SIG-M5 treated with dmso at 0.1 percent for 504 hours (cell line): ENCODE measurements around the gene KCNQ5.

Experiments
- DNase-seq: peaks from one replicate; lab custom pipeline; 2025; ENCODE audit not compliant: unreplicated experiment; lab: John Stamatoyannopoulos, UW

The KCNQ5 gene

DNA sequence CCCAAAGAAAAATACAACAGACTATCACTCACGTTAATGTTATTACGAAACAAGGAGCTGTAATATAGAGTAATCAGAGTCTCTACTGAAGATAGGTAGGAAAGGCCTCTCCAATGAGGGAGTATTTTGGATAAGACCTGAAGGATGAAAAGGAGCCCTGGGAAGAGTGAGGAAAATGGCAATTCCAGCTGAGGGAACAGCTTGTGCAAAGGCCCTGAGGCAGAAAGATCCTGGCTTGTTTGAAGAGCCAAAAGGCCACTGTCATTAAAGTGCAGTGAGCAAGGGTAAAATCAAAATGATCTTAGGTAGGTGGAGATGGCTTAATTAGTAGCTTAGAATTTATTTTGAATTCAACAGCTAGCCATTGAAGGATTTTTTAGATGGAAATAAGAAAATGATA lies 464.9 kb downstream of the KCNQ5 start:
- no peak for DNase-seq

DNA sequence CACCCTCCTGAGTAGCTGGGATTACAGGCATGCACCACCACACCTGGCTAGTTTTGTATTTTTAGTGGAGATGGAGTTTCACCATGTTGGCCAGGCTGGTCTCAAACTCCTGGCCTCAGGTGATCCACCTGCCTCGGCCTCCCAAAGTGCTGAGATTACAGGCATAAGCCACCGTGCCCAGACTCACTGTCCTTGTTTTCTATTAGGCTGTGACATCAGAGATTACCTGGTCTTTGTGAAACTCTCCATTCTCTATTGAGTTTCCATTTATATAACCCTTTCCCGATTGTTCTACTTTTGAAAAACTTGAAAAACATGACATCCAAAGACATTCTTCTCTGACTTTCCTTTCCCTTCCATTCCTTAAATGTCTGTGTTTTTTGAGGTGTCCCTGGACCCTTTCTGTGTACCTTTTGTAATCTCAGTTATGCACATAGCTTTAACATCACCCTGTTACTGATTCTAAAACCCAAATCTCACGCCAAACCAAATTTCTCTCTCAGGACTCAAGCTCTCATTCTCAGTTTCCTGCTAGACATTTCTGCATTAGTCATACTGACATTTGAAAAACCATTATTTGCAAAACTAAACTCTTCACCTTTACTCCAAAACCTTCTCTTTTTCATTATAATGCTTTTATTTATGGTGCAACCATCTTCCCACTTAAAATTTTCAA lies 466.4 kb downstream of the KCNQ5 start:
- no peak for DNase-seq

DNA sequence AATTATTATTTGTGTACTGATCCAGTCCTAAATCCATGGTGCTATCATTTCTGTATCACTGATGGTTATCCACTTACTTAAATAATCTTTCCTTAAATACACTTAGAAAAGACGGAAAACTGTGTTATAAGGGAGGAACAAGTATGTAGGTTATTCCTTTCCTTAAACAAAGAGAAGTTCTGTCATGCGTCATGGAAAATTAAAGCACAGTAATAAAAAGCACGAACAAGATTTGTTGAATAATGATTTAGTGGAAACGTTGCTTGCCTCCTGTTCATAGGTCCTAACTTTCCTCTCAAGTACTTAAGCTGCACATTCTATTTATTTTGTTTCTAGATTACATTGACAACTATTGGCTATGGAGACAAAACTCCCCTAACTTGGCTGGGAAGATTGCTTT lies 483.1 kb downstream of the KCNQ5 start:
- DNase-seq: no peak

DNA sequence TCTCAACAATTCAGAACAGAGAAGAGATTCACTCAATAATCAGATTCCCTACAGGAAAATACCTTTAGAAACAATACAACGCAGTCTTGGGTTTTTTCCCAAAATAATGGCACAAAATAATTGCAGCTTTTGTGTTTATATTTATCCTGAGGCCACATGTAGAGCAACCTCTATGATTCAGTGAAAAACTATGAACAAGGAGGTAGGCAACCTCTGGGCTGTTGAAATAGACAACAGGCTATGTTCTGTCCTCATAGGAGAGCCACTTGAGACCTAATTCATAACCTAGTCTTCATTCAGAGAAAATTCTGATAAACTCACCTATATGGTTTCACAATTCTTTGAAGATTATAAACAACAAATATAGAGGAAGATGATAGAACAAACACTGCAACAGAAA lies 485.2 kb downstream of the KCNQ5 start:
- DNase-seq: no peak

DNA sequence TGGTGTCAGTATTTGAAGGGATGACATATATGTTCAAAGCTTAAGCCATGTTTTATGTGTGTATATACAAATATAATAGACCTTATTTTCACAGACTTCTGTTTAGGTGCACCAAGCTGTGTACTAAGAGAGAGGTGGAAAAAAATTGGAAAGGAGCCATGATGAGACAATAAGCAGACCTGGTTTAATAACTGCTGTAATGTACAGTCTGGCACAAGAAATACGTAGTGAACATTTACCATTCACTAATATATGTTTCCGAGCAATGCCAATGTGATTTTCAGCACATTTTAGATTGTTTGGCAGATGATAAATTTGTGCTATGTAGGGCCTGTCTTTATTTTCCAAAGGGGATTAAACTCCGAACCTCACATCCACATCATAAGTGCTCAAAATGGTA lies 487.1 kb downstream of the KCNQ5 start:
- DNase-seq: no peak

DNA sequence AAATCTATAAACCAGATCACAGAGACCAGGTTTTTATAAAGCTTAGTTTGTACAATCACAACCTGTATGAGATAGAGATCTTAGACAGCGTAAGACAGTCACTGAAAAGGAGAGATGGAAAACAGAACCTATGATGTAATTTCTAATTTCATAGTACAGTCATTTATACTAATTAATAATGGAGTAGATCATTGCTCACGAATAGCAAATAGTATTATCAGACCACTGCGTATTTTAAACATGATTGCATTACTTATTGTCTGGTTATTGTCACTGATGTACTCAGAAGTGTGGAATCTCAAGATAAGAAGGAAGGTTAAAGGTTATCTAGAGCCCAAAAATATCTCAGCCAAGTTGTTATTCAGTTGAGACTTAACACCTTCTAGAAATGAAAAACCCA lies 487.8 kb downstream of the KCNQ5 start:
- no peak for DNase-seq

DNA sequence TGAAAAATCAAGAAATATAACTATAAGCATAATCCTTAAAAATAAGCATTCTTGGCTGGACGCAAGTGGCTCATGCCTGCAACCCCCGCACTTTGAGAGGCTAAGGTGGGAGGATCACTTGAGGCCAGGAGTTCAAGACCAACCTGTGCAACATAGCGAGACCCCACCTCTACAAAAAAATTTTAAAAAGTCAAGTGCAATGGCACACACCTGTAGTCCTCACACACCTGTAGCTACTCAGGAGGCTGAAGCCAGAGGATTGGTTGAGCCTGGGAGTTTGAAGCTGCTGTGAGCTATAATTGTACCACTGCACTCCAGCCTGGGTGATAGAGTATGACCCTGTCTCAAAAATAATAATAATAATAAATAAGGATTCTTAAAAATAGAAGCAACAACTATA lies 494.5 kb downstream of the KCNQ5 start:
- no peak for DNase-seq

DNA sequence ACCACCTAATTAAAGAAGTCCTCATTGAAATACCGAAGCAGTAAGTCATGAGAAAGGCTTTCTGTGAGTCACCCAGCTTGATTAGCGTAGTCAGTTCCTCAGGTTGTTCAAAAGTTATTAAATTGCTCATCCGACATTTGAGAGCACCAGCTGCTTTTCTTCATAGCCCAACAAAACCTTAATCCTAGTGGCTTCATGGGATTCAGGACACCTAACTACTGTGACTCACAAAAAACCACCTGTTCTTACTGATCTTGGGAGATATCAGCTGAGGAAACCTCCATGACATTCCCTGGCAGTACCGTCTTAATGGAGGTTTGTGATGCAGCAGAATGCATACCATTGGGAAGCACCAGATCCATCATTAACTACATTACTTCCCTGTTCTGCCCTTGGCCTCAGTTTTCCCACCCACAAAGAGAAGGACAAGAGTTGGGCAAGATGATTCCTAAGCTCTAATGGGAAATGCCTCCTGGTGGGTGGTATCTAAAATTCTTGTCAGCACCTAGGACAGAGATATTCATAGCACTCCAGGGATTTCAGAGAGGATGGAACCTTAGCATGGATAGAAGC lies 499.6 kb downstream of the KCNQ5 start:
- peak; percentile 1 for DNase-seq

DNA sequence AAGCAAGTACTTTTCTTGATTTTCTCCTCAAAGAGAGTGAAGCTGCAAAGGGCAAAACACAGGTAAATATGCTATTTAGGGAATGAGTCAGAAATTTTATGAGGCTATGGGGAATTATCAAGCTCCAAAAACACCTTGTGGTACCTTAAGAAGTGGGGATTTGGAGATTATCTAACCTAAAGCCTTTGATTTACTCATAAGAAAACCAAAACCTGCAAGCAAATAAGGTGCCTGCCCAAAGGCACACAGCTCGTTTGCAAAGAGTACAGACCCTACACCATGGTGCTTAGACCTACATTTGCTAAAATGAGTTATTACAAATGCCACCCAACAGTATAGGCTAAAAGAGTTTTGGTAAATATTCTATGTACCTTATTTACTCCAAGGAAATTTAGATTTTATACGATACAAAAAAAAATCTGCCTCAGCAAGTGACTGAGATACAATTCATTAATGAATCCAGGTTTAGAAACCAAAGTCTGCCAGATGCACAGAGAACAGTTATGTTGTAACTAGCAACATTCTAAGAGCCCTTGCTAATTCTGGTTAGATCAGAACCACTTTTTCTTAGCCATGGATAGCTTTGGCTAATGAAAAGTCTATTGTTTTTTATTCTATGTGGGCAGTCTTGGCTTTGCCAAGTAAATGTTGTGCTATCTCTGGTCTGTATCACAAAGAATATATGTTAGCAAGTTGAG lies 501.9 kb downstream of the KCNQ5 start:
- DNase-seq: no peak

DNA sequence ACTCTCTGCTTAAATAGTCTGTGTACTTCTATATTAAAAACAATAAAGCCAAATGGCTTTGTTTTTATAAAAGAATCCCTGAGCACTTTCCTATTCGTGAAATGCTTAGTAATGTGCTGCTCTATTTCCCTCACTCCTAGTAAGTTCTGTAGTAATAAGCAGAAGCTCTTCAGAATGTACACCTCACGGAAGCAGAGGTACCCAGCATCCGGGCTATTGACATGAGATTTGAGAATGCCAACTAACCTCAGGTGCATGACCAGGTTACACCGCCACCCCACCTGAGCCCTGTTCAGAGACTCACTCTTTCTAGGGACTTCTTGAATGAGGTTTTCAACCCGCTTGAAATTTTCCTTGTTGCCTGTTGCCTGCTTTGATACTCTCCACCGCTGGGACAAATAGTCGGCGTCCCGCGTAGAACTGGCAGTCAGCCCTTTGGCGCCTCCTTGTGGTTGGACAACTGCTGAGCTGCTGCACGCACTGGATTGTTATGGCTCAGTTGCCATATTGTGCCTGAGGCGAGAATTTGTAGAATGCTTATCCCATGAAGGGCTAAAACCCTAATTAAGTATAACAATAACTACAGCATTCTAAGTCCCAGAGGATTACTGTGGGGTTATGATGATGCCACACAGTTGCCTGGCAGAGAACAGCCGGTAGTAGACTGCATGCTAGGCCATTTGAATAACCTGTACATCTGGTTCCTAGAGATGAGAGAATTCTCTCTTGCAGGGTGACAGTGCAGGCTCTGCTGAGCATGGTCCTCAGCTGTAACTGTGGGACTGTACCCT lies 508.0 kb downstream of the KCNQ5 start:
- DNase-seq: peak; percentile 68

DNA sequence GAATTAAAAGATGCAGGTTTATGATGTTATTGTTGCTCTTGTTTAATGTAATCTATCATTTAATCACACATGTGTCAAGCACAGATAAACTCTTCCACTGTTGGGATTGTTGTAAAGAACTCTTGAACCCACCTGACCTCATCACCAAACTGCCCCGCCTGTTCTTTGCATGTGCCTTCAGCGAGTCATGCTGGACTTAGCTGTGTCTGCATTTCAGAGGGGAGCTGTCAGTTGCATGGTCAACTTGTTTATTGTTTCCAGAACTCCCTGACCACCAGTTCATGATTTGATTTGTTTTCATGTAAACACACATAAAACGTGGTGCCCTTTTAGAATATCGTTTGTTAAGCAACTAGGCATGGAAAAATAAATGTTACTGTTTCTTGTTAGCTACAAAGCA lies 509.8 kb downstream of the KCNQ5 start:
- no peak for DNase-seq

DNA sequence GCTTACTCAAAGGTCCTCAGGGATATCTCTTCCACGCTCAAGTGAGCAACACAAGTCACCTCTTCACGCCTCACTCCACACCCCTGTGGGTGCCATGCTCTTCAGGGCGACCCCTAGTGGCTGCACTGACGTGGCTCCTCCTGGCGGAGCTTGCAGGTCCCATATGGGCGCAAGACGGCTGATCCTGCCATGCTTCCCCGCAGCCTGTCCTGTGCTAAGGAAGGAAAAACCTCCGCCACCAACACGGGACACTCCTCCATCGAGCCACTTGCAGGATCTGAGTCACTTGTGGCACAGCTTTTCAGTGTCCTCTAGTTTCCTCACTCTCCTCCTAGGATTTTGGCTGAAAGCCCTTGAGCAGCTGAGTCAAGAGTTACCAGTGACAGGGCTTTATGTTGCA lies 512.7 kb downstream of the KCNQ5 start:
- DNase-seq: no peak

DNA sequence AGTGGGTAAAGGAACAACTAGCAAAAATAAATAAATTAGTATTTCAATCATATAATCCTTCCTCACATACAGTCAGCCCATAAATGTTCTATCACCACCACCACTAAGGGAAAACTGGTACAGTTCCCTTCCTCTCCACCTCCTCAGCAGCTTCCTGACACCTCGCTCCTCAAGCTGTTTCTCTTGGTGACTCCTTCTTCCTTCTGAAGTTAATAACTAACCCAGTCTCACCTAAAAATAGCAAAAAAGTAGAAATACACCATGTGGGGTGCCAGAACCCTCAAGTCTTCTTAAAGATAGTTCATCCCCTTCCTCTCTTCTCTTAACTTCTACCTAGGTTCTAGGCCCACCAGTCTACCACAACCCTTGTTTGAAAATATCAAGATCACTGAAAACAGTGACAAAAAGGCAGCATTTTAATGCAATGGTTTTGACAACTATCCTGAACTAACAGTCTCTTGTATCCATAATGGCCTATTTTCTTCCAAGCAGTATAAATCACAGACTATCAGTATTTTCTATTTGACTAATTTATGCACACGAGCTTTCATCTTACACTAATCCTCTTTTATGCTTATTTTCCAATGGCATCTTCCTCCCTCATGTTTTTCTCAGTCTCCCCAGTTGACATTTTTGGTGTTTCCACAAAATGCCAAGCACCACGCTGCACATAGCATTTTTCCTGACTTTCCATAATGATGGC lies 518.0 kb downstream of the KCNQ5 start:
- no peak for DNase-seq

DNA sequence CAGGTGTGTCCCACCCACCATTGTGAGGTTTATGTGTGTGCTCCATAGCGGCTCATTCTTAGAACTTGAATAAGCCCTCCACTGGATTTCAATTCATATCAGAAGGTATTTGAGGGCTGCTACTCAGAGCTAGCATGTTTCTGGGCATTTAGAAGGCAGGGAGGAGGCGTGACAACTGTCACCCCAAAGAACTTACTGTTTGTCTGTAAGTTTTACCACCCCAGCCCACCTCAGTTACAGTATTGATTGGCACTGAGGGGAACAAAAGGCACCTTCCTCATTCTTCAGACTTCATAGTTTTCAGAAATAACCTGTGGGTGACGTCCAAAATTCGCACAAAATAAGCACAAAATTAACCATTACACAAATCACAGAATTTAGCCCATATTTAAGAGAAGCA lies 521.7 kb downstream of the KCNQ5 start:
- no peak for DNase-seq

DNA sequence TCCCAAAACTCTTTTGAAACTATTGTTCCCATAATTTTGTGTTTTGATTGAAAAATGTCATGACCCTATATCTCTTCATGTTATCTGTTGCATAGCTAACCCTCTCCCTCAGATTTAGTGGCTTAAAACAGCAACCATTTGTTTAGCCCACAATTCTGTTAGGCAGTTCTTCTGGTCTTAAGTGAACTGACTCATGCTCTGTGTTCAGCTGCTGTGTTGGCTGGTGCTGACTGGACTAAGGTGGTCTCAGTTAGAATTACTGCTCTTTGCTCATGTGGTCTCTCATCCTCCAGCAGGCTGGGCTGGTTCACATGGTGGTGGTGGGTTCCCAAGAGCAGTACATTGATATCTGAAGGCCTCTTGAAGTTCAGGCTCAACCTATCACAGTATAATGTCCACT lies 522.7 kb downstream of the KCNQ5 start:
- no peak for DNase-seq

DNA sequence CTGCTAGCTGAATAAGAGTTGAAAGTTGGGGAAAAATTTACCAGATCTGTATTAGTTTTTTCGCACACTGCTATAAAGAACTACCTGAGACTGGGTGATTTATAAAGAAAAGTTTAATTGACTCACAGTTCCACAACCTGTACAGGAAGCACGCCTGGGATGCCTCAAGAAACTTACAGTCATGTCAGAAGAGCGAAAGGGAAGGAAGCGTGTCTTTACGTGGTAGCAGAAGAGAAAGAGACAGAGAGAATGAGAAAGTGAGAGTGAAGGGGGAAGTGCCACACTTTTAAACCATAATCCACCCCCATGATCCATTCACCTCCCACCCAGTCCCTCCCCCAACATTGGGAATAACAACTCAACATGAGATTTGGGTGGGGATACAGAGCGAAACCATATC lies 523.8 kb downstream of the KCNQ5 start:
- no peak for DNase-seq

DNA sequence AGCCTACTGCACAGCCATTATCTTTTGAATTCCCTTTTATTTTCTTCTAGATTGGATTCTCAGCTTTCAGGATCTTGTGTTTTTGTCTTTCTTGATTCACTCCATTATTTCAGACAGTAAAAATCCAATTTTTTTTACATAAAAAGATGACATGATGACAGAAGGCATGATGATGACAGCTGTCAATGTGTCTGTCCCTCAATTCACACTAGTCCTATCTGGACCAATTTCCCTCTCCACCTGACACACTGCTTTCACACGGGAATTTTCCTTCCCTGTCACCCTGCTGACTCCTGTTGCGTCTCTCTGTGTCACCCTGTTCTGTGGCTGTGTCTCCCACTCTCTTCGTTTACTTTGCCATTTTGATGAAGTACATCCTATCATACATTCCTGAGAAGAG lies 529.9 kb downstream of the KCNQ5 start:
- no peak for DNase-seq

DNA sequence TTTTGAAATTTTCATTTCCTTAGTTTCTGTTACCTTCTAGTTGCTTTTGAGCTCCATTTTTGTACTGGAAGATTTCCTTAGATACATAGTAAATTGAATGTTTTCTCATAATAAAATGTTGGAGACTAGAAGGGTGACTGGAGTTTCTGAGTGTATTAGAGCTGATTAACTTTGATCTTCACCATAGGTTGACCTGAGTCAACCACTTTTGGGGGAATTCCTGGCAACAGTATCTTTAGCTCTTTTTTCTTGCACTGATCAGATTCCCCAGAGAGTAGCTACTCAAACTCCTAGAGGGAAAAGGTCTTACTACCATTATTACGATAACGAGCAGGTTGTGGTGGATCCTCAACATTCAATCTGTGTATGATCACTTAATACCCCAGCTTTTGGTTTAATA lies 530.7 kb downstream of the KCNQ5 start:
- DNase-seq: no peak

DNA sequence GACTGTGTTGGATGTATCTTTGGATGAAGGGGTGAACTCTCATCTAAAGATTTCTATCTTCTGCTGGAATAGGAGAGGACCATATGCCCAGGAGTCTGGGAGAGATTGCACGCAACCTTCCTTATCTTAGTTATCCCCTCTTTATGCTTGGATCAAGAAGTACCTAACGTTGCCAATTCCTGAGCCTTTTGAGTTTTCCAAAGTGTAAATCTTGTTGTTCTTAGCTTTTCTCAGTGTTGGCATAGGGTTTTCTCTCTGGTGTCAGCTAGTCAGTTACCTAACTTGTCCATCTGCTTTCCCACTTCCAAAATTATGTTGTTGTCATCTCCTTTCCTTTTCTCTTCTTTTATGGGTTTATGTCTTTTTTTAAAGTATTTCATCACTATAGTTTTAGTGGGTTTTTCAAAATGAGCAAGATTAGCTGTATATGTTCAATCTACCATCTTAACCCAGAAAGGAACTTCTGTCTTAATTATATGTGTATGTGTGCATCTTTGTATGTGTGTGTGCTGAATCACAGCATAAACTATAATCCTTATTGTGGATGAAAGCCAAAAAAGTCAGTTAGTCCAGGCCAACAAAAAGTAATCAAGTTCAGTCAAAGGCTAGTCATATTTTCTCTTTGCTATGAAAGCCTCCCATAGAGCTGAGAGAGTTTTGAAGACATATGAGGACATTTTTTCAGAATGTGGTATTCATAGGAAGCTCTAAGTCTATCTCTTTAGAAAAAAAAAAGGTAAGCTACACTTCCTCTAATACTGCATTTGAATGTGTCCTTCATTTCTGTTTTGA lies 531.3 kb downstream of the KCNQ5 start:
- no peak for DNase-seq
